ENCODE measurements around the gene CDK5RAP2.

CDK5RAP2 gene

GRCh38 chr9:120433701-120434100 lies 146.3 kb downstream of the CDK5RAP2 start:
- no peak for TF ChIP-seq REST (IDR thresholded peaks at IDR 0.05; ENCODE audit: insufficient read depth in 1 of 2, low read depth in 2 of 2, low read length in 2 of 2)

GRCh38 chr9:120432600-120432999 lies 147.4 kb downstream of the CDK5RAP2 start:
- no peak for TF ChIP-seq SIN3A (IDR thresholded peaks at IDR 0.05; ENCODE audit: borderline replicate concordance, insufficient read depth, low read length)
- no peak for TF ChIP-seq FOXP2 (optimal IDR thresholded peaks at IDR 0.05; ENCODE audit: borderline replicate concordance, extremely low read depth, extremely low read length, insufficient read depth)
- TF ChIP-seq POLR2AphosphoS5 (IDR thresholded peaks at IDR 0.05; ENCODE audit: low read depth, low read length): no peak
- no peak for TF ChIP-seq TAF1 (IDR thresholded peaks at IDR 0.05; ENCODE audit: borderline replicate concordance, insufficient read depth, low read length)
- no peak for TF ChIP-seq REST (IDR thresholded peaks at IDR 0.05; ENCODE audit: insufficient read depth in 1 of 2, low read depth in 2 of 2, low read length in 2 of 2)

GRCh38 chr9:120431268-120431667 lies 148.7 kb downstream of the CDK5RAP2 start:
- no peak for TF ChIP-seq REST (IDR thresholded peaks at IDR 0.05; ENCODE audit: insufficient read depth in 1 of 2, low read depth in 2 of 2, low read length in 2 of 2)
- no peak for TF ChIP-seq TAF1 (IDR thresholded peaks at IDR 0.05; ENCODE audit: borderline replicate concordance, insufficient read depth, low read length)
- no peak for TF ChIP-seq POLR2AphosphoS5 (IDR thresholded peaks at IDR 0.05; ENCODE audit: low read depth, low read length)
- TF ChIP-seq SIN3A (IDR thresholded peaks at IDR 0.05; ENCODE audit: borderline replicate concordance, insufficient read depth, low read length): no peak
- no peak for TF ChIP-seq FOXP2 (optimal IDR thresholded peaks at IDR 0.05; ENCODE audit: borderline replicate concordance, extremely low read depth, extremely low read length, insufficient read depth)

GRCh38 chr9:120424248-120424647 lies 155.7 kb downstream of the CDK5RAP2 start:
- TF ChIP-seq POLR2AphosphoS5 (IDR thresholded peaks at IDR 0.05; ENCODE audit: low read depth, low read length) (no peak), TAF1 (IDR thresholded peaks at IDR 0.05; ENCODE audit: borderline replicate concordance, insufficient read depth, low read length) (no peak), SIN3A (IDR thresholded peaks at IDR 0.05; ENCODE audit: borderline replicate concordance, insufficient read depth, low read length) (no peak), REST (IDR thresholded peaks at IDR 0.05; ENCODE audit: insufficient read depth in 1 of 2, low read depth in 2 of 2, low read length in 2 of 2) (no peak), FOXP2 (optimal IDR thresholded peaks at IDR 0.05; ENCODE audit: borderline replicate concordance, extremely low read depth, extremely low read length, insufficient read depth) (no peak)

GRCh38 chr9:120423812-120424211 lies 156.2 kb downstream of the CDK5RAP2 start:
- TF ChIP-seq TAF1 (IDR thresholded peaks at IDR 0.05; ENCODE audit: borderline replicate concordance, insufficient read depth, low read length): no peak

Data from PFSK-1 (cell line).